Smooth muscle cell (in vitro differentiated cells): ENCODE measurements around the gene TBC1D5. TPM values are rescaled to one million over a fixed set of nuclear protein-coding genes. Genes with fewer than 3 reads are reported as not detected.

Source experiments
- DNase-seq: peaks from one replicate; lab custom pipeline; 2025; ENCODE audit not compliant: unreplicated experiment; lab: John Stamatoyannopoulos, UW
- H2AFZ ChIP-seq: fragments of 200-600 bp; sonication (generic); 2 replicates; pipeline ENCODE4 v1.6.0; 2016; ENCODE audit warnings: antibody characterized with exemption, low read depth, mild to moderate bottlenecking
- H3F3A ChIP-seq: fragments of 200-600 bp; sonication (generic); 2 replicates; pipeline ENCODE4 v1.6.0; 2017; ENCODE audit warnings: antibody characterized with exemption, low read depth
- H3K27ac ChIP-seq: fragments of 200-600 bp; sonication (generic); 2 replicates; pipeline ENCODE4 v1.5.1; 2016; ENCODE audit warnings: low read depth, mild to moderate bottlenecking
- H3K27me3 ChIP-seq: fragments of 200-600 bp; sonication (generic); 2 replicates; pipeline ENCODE4 v1.6.1; 2016; ENCODE audit warnings: low read depth, mild to moderate bottlenecking
- H3K36me3 ChIP-seq: fragments of 200-600 bp; sonication (generic); 2 replicates; pipeline ENCODE4 v1.5.1; 2016; ENCODE audit warnings: low read depth
- H3K4me1 ChIP-seq: fragments of 200-600 bp; sonication (generic); 2 replicates; pipeline ENCODE4 v1.5.1; 2016; ENCODE audit warnings: low read depth
- H3K4me2 ChIP-seq: fragments of 200-600 bp; sonication (generic); 2 replicates; pipeline ENCODE4 v1.6.0; 2016; ENCODE audit warnings: mild to moderate bottlenecking
- H3K4me3 ChIP-seq: fragments of 200-600 bp; sonication (generic); 2 replicates; pipeline ENCODE4 v1.5.1; 2016; ENCODE audit warnings: mild to moderate bottlenecking
- H3K79me2 ChIP-seq: fragments of 200-600 bp; sonication (generic); 2 replicates; pipeline ENCODE4 v1.6.0; 2016; ENCODE audit warnings: low read depth, mild to moderate bottlenecking
- H3K9ac ChIP-seq: fragments of 200-600 bp; sonication (generic); 2 replicates; pipeline ENCODE4 v1.6.0; 2016; ENCODE audit warnings: low read depth
- H3K9me3 ChIP-seq: fragments of 200-600 bp; sonication (generic); replicated peaks from 2 replicates; pipeline ENCODE4 v1.5.1; 2016; ENCODE audit warnings: low read depth
- H4K20me1 ChIP-seq: fragments of 200-600 bp; sonication (generic); 2 replicates; pipeline ENCODE4 v1.6.0; 2016; ENCODE audit warnings: low read depth
- WGBS: methylation state at CpG from one replicate; pipeline ENCODE4 v1.1.7; 2016; ENCODE audit warnings: low lambda C conversion rate; 5-methylcytosine and 5-hydroxymethylcytosine counted together
- polyA plus RNA-seq: library from polyadenylated mRNA; unstranded; fragments of >200 nt; fragmentation: Nextera tagmentation; extraction: Ambion mirVana; gene quantifications from 2 replicates; pipeline ENCODE4 v1.2.1, GENCODE V29; 2016
- total RNA-seq: library from RNA; depleted of rRNA; stranded (reverse); fragments of >200 nt; gene quantifications from 2 replicates; pipeline ENCODE4 v1.2.3, GENCODE V29; 2014
- TF ChIP-seq, protein P1 (sequence below): fragments of 200-600 bp; sonication (generic); IDR thresholded peaks from 2 replicates; pipeline ENCODE4 v1.5.1; 2017; ENCODE audit warnings: borderline replicate concordance, mild to moderate bottlenecking, antibody characterized with exemption; ENCODE audit not compliant: insufficient read depth, poor library complexity, severe bottlenecking

Gene TBC1D5
- total and polyA plus RNA-seq, 2 experiments from 2014 or later = 14.6 to 35.3 TPM

DNA sequence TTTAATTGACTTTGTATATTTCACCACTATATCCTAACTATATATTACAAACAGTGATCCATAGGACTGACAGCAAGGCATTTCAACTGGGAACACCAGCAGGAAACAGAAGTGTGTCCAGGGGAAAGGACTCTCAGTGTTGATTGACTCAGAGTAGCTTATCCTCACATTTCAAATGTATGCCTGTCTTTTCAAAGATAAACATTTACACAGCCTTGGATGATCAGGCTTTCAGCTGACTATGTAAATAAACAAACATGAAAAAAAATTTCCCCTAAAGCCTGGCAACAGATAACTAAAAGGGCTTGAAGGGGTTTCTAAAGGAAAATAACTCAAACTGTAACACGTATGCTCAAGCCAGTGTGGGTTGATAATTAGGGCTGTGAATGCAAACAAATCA, 321.8 kb downstream of the TBC1D5 start:
- Histone ChIP-seq H3K27ac (no peak overlapping the region), H2AFZ (no peak overlapping the region), H3F3A (no peaks in the 10 kb centered on the region), H3K27me3 (no peaks in the 10 kb centered on the region), H3K79me2 (no peaks in the 10 kb centered on the region), H3K36me3 (no peaks in the 10 kb centered on the region), H3K9me3 (no peaks in the 10 kb centered on the region), H4K20me1 (no peaks in the 10 kb centered on the region), H3K4me1 (no peaks in the 10 kb centered on the region), H3K4me3 (no peak overlapping the region), H3K4me2 (no peak overlapping the region), H3K9ac (no peak overlapping the region)
- no peak for DNase-seq
- 36% methylated on average over 1 of the region's 1 CpG for WGBS
- TF ChIP-seq, protein P1, sequence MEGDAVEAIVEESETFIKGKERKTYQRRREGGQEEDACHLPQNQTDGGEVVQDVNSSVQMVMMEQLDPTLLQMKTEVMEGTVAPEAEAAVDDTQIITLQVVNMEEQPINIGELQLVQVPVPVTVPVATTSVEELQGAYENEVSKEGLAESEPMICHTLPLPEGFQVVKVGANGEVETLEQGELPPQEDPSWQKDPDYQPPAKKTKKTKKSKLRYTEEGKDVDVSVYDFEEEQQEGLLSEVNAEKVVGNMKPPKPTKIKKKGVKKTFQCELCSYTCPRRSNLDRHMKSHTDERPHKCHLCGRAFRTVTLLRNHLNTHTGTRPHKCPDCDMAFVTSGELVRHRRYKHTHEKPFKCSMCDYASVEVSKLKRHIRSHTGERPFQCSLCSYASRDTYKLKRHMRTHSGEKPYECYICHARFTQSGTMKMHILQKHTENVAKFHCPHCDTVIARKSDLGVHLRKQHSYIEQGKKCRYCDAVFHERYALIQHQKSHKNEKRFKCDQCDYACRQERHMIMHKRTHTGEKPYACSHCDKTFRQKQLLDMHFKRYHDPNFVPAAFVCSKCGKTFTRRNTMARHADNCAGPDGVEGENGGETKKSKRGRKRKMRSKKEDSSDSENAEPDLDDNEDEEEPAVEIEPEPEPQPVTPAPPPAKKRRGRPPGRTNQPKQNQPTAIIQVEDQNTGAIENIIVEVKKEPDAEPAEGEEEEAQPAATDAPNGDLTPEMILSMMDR = no peak

DNA sequence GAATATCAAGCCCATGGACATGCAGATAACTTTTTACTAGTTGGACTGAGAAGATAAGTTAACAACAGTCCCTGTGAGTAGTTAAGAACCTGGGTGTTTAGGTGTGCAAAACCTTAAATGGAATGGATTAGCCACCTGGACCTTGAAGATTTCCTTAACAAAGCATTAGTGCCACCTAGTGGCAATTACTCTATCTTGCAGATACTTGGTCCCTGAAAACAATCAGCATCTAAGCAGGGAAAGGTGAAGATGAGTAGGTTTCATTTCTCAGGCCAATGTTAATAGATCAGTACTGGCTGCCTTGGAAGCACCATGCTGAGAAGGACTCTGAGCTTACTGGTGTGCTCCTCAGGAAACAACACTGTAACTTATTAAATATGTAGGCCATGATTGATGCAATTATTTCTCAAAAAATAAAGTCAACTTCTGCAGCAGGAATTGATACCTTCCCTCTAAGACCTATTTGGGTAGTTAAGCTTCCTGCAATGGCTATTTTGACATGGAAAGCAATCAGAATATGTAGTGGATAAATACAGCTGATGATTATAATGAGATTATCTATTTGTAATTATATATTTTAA, 329.4 kb downstream of the TBC1D5 start:
- TF ChIP-seq, protein P1 = peak; percentile 74
- no peak overlapping the region for H2AFZ ChIP-seq
- H3K4me2 ChIP-seq = no peak overlapping the region
- DNase-seq = no peak
- no peaks in the 10 kb centered on the region for H4K20me1 ChIP-seq
- H3K4me3 ChIP-seq = no peak overlapping the region
- H3K27ac ChIP-seq = no peak overlapping the region
- H3K4me1 ChIP-seq = no peaks in the 10 kb centered on the region
- no peaks in the 10 kb centered on the region for H3K27me3 ChIP-seq
- H3K9me3 ChIP-seq = no peaks in the 10 kb centered on the region
- no peaks in the 10 kb centered on the region for H3F3A ChIP-seq
- no peaks in the 10 kb centered on the region for H3K36me3 ChIP-seq
- H3K9ac ChIP-seq = no peak overlapping the region
- H3K79me2 ChIP-seq = no peaks in the 10 kb centered on the region

DNA sequence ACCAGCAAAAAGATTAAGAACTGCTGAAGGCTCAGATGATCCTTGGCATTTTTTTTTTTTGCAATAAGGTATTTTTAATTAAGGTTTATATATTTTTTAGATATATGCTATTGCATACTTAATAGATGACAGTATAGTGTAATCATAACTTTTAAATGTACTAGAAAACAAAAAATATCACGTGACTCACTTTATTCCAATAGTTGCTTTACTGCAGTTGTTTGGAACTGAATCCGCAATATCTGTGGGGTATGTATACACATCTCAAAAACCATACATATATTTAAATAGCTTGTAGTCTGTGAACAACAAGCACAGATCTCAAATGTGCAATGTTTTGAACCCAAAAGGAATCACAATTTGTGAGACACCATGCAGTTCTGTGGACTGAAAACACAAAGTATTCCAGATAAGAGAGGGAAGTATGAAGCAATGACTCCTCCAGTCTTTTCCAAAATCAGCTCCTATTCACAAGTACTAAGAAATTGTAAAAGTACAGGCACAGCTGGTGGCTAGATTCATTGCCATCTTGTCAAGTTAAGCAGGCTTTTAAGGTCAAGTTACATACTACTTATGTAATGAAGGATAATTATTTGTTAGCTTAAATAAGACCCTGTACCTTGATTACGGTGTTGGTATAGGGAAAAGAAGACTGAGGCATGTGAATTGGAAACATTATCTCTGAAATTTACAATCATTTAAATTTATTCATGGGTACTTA, 331.1 kb downstream of the TBC1D5 start:
- no peaks in the 10 kb centered on the region for H3K27me3 ChIP-seq
- H4K20me1 ChIP-seq = no peaks in the 10 kb centered on the region
- TF ChIP-seq, protein P1 = no peak
- H3K36me3 ChIP-seq = no peaks in the 10 kb centered on the region
- H3K9me3 ChIP-seq = no peaks in the 10 kb centered on the region
- WGBS = 91% methylated on average over 3 of the region's 3 CpGs
- no peaks in the 10 kb centered on the region for H3K79me2 ChIP-seq
- H3F3A ChIP-seq = no peaks in the 10 kb centered on the region
- H3K4me3 ChIP-seq = no peak overlapping the region
- no peak for DNase-seq
- H3K27ac ChIP-seq = no peak overlapping the region
- H3K9ac ChIP-seq = no peak overlapping the region
- no peak overlapping the region for H3K4me2 ChIP-seq
- H2AFZ ChIP-seq = no peak overlapping the region
- H3K4me1 ChIP-seq = peaks cover 7% of the 10 kb centered on the region

DNA sequence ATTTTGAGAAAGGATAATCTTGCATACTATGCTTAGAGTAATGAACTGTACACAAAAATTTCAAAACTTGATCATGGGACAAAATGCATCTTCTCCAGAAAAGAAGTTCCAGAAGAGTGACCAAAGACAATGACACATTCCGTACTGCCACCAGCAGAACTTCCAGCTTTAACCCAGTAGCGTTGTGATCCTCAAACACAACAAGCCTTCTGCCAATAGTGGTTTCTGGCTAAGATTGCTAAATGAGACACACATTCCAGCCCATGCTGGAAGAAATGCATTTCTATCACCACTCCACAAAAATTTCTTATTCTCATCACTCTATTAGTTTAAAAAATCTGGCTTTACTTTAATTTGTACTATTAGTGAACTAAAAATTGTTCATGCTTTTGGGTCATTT, 334.9 kb downstream of the TBC1D5 start:
- Histone ChIP-seq H3K9me3 (no peaks in the 10 kb centered on the region), H3K4me1 (peaks cover 24% of the 10 kb centered on the region), H3K27me3 (no peaks in the 10 kb centered on the region), H3F3A (no peaks in the 10 kb centered on the region), H3K9ac (no peak overlapping the region), H3K36me3 (no peaks in the 10 kb centered on the region), H2AFZ (no peak overlapping the region), H3K27ac (no peak overlapping the region), H3K4me2 (no peak overlapping the region), H4K20me1 (no peaks in the 10 kb centered on the region), H3K4me3 (no peak overlapping the region), H3K79me2 (no peaks in the 10 kb centered on the region)
- 83% methylated on average over 2 of the region's 2 CpGs for WGBS
- DNase-seq = no peak
- TF ChIP-seq, protein P1 = no peak
